ENCODE data around the gene COL23A1.

GRCh38 chr5:178416919-178417318 lies 173.3 kb downstream of the COL23A1 start:
- TF ChIP-seq CTCF (conservative IDR thresholded peaks at IDR 0.05; ENCODE audit: low read depth, low read length) (no peak), EZH2 (IDR thresholded peaks at IDR 0.05; ENCODE audit: borderline replicate concordance, low read depth, low read length, poor library complexity, severe bottlenecking) (no peak)
